HEK293 (cell line): ENCODE data around the gene TBC1D4.

Experiments used
- REST ChIP-seq: fragments of 450-650 bp; formaldehyde crosslinking; IDR thresholded peaks from 2 replicates; pipeline ENCODE4 v1.5.1; 2016; ENCODE audit warnings: missing biosample characterization, missing genetic modification characterization
- TF ChIP-seq, protein P1 (sequence below): fragments of 450-650 bp; formaldehyde crosslinking; IDR thresholded peaks from 2 replicates; pipeline ENCODE4 v1.5.1; 2016; ENCODE audit warnings: missing biosample characterization, missing genetic modification characterization
- TF ChIP-seq, protein P2 (sequence below): fragments of 450-650 bp; formaldehyde crosslinking; IDR thresholded peaks from 2 replicates; pipeline ENCODE4 v1.5.1; 2016; ENCODE audit warnings: missing biosample characterization, missing genetic modification characterization, low read depth

DNA sequence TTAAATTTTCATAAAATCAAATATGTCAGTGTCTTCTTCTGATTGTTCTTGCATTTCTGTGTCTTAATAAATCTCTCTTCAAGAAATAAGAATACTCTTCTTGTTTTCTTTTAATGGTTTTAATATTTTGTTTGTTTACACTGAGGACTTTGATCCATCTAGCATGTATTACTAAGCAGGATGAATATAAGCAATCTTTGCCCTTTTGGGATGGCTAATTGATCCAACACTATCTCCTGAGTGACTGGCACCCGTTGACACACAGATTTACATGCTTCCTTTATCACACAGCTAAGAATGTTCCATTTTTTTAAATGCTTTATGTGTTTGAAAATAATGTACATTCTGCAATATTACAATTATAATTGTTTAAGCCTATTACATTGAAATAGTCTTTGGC, 134.5 kb downstream of the TBC1D4 start:
- TF ChIP-seq, protein P1, sequence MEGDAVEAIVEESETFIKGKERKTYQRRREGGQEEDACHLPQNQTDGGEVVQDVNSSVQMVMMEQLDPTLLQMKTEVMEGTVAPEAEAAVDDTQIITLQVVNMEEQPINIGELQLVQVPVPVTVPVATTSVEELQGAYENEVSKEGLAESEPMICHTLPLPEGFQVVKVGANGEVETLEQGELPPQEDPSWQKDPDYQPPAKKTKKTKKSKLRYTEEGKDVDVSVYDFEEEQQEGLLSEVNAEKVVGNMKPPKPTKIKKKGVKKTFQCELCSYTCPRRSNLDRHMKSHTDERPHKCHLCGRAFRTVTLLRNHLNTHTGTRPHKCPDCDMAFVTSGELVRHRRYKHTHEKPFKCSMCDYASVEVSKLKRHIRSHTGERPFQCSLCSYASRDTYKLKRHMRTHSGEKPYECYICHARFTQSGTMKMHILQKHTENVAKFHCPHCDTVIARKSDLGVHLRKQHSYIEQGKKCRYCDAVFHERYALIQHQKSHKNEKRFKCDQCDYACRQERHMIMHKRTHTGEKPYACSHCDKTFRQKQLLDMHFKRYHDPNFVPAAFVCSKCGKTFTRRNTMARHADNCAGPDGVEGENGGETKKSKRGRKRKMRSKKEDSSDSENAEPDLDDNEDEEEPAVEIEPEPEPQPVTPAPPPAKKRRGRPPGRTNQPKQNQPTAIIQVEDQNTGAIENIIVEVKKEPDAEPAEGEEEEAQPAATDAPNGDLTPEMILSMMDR (tag by site-specific recombination): no peak
- TF ChIP-seq, protein P2, sequence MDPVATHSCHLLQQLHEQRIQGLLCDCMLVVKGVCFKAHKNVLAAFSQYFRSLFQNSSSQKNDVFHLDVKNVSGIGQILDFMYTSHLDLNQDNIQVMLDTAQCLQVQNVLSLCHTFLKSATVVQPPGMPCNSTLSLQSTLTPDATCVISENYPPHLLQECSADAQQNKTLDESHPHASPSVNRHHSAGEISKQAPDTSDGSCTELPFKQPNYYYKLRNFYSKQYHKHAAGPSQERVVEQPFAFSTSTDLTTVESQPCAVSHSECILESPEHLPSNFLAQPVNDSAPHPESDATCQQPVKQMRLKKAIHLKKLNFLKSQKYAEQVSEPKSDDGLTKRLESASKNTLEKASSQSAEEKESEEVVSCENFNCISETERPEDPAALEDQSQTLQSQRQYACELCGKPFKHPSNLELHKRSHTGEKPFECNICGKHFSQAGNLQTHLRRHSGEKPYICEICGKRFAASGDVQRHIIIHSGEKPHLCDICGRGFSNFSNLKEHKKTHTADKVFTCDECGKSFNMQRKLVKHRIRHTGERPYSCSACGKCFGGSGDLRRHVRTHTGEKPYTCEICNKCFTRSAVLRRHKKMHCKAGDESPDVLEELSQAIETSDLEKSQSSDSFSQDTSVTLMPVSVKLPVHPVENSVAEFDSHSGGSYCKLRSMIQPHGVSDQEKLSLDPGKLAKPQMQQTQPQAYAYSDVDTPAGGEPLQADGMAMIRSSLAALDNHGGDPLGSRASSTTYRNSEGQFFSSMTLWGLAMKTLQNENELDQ: no peak
- no peak for TF ChIP-seq REST (tag by site-specific recombination)
